ENCODE results near the gene CCDC197. TPM values are rescaled to one million over a fixed set of nuclear protein-coding genes. Genes with fewer than 3 reads are reported as not detected.

CCDC197 gene
- total RNA-seq, 1 experiment from 2014 or later = not detected

DNA sequence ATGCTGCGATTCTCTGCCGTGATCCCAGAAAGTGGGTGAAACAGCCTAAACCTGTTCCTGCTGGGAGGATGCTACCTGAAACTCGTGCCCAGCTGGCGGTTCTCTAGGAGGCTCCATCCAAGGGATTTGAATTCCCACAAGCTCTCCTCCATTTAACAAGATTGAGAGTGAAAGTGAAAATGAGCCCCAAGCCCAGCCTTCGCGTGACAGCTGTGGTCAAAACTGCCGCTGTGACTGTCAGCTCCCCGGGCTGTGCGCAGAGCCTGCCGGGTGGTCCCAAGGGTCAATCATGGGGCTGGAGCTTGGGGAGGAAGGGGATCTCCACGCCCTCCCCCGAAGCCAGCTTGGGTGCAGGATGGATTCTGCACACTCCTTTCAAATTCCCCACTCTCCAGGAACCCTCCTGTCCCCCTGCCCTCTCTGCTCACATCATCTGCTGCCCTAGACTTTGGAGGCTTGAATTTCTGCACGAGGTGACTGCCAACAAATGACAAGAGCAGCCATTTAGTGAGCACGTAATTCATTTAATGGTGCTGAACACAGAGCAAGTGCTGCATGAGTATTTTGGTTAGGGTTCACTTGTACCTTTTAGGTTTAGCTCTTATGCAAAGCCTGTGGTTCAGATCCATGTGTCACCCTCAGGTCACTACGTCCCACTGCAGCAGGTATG is 26.0 kb upstream of the CCDC197 start:
- no peak overlapping the region for H4K91ac ChIP-seq (ENCODE audit: insufficient read length, low read depth, low read length)
- H2BK12ac ChIP-seq (ENCODE audit: insufficient read length, low read depth, low read length) = no peak overlapping the region
- H3K9me3 Mint-ChIP-seq = no peaks in the 10 kb centered on the region
- no peaks in the 10 kb centered on the region; the same call in 1 of the 2 replicates for H3K4me1 ChIP-seq (ENCODE audit: insufficient read depth, low read length)
- no peak overlapping the region for H3K4me3 Mint-ChIP-seq
- H3K27ac Mint-ChIP-seq = peak overlapping the region in 1 of 3 experiments; percentile 48; a peak in 1 of 7 replicates
- no peak overlapping the region for H3K9ac ChIP-seq (ENCODE audit: extremely low read depth, insufficient read length, low read length)
- H3K79me1 ChIP-seq (ENCODE audit: insufficient read depth, low read depth, low read length, poor library complexity, severe bottlenecking) = no peaks in the 10 kb centered on the region
- no peak overlapping the region for H3K18ac ChIP-seq (ENCODE audit: insufficient read length, low read depth, low read length)
- H2BK15ac ChIP-seq (ENCODE audit: low read depth, low read length) = no peak overlapping the region
- no peaks in the 10 kb centered on the region for H3K27me3 ChIP-seq (ENCODE audit: insufficient read depth, low read length)
- TF ChIP-seq, protein P1, sequence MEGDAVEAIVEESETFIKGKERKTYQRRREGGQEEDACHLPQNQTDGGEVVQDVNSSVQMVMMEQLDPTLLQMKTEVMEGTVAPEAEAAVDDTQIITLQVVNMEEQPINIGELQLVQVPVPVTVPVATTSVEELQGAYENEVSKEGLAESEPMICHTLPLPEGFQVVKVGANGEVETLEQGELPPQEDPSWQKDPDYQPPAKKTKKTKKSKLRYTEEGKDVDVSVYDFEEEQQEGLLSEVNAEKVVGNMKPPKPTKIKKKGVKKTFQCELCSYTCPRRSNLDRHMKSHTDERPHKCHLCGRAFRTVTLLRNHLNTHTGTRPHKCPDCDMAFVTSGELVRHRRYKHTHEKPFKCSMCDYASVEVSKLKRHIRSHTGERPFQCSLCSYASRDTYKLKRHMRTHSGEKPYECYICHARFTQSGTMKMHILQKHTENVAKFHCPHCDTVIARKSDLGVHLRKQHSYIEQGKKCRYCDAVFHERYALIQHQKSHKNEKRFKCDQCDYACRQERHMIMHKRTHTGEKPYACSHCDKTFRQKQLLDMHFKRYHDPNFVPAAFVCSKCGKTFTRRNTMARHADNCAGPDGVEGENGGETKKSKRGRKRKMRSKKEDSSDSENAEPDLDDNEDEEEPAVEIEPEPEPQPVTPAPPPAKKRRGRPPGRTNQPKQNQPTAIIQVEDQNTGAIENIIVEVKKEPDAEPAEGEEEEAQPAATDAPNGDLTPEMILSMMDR (conservative IDR thresholded peaks at IDR 0.05) = no peak
- no peaks in the 10 kb centered on the region for H3K9me3 ChIP-seq (ENCODE audit: control insufficient read depth, low read depth, low read length)
- H3K27ac ChIP-seq (ENCODE audit: insufficient read length, low read depth, low read length) = no peak overlapping the region
- no peaks in the 10 kb centered on the region for H3K36me3 Mint-ChIP-seq (ENCODE audit: insufficient read depth in 1 of 3, low read depth in 3 of 3)
- H4K8ac ChIP-seq (replicated peaks; ENCODE audit: insufficient read length, low read depth, low read length) = no peak overlapping the region
- H3K23me2 ChIP-seq (ENCODE audit: insufficient read length, low read depth, low read length, poor library complexity, severe bottlenecking) = no peaks in the 10 kb centered on the region
- H3K56ac ChIP-seq (ENCODE audit: insufficient read length, low read depth, low read length) = no peak overlapping the region
- H2AFZ ChIP-seq (ENCODE audit: low read length) = no peak overlapping the region
- no peak for DNase-seq
- H3K4me1 Mint-ChIP-seq = peaks cover 8 to 12% of the 10 kb centered on the region in 2 experiments
- no peak overlapping the region for H3K14ac ChIP-seq (ENCODE audit: insufficient read depth, low read length)
- no peak overlapping the region for H3K4me2 ChIP-seq (ENCODE audit: insufficient read depth, insufficient read length, low read length)
- peaks cover 2% of the 10 kb centered on the region for H4K20me1 ChIP-seq (ENCODE audit: control insufficient read depth, insufficient read depth, insufficient read length)
- H3K79me2 ChIP-seq (ENCODE audit: insufficient read depth, low read length) = no peaks in the 10 kb centered on the region
- no peak overlapping the region for H2BK5ac ChIP-seq (ENCODE audit: insufficient read length, low read length)
- no peak overlapping the region for H3K23ac ChIP-seq (ENCODE audit: insufficient read length, low read depth, low read length)
- H2BK120ac ChIP-seq (ENCODE audit: low read depth, low read length, poor library complexity, severe bottlenecking) = no peak overlapping the region
- H3T11ph ChIP-seq (ENCODE audit: low read length) = no peak overlapping the region
- no CpG with 5 or more reads among the region's 15 CpGs for WGBS (ENCODE audit: extremely low coverage, insufficient read length, low lambda C conversion rate)
- H2BK20ac ChIP-seq (ENCODE audit: low read depth, low read length, poor library complexity, severe bottlenecking) = no peak overlapping the region
- no peaks in the 10 kb centered on the region; the same call in 1 of the 2 replicates for H3K27me3 Mint-ChIP-seq (ENCODE audit: low read depth)
- H2AK5ac ChIP-seq (ENCODE audit: insufficient read length, low read length) = no peak overlapping the region
- no peak overlapping the region for H4K5ac ChIP-seq (ENCODE audit: insufficient read length, low read depth, low read length)
- no peak overlapping the region for H3K4ac ChIP-seq (ENCODE audit: low read depth, low read length)

Measured in H9 (cell line).